Measurements from ENCODE around the gene KRT2. TPM values are rescaled to one million over a fixed set of nuclear protein-coding genes. Genes with fewer than 3 reads are reported as not detected.

The KRT2 gene
- total RNA-seq, 1 donor from 2014 or later: not detected

Other genes with a start within 250 kb of the KRT2 start
- not detected for gene KRT82, start 245.9 kb downstream of the KRT2 start, total RNA-seq
- gene KRT75, start 217.8 kb downstream of the KRT2 start, total RNA-seq: not detected
- not detected for gene KRT6B, start 200.1 kb downstream of the KRT2 start, total RNA-seq
- not detected for gene KRT6C, start 178.4 kb downstream of the KRT2 start, total RNA-seq
- 1.6 TPM for gene KRT6A, start 159.0 kb downstream of the KRT2 start, total RNA-seq
- gene KRT5, start 131.8 kb downstream of the KRT2 start, total RNA-seq: 1.6 TPM
- not detected for gene KRT71, start 99.1 kb downstream of the KRT2 start, total RNA-seq
- not detected for gene KRT74, start 78.4 kb downstream of the KRT2 start, total RNA-seq
- gene KRT72, start 50.7 kb downstream of the KRT2 start, total RNA-seq: not detected
- under 0.01 TPM for gene KRT73, start 33.7 kb downstream of the KRT2 start, total RNA-seq
- gene KRT1, start 28.2 kb upstream of the KRT2 start, total RNA-seq: 2.1 TPM
- not detected for gene KRT77, start 51.3 kb upstream of the KRT2 start, total RNA-seq
- gene KRT76, start 125.1 kb upstream of the KRT2 start, total RNA-seq: not detected
- not detected for gene KRT3, start 143.9 kb upstream of the KRT2 start, total RNA-seq
- not detected for gene KRT4, start 161.9 kb upstream of the KRT2 start, total RNA-seq
- gene KRT79, start 182.1 kb upstream of the KRT2 start, total RNA-seq: 1.6 TPM
- gene KRT78, start 196.8 kb upstream of the KRT2 start, total RNA-seq: not detected

Measured in skeletal muscle tissue (tissue), 1 donor.